ENCODE measurements around the gene ABI3BP.

The ABI3BP gene

GRCh38 chr3:100993309-100993708 is at the start of gene ABI3BP:
Gene ABI3BP, minus strand, starts transcription at chr3:100993421. Its CDS starts 37 bp downstream, at chr3:100993384.
- H3K4me3 ChIP-seq (ENCODE audit: low read depth, low read length) = peak within 1 kb of the TSS; percentile 21; the same call in 1 of the 2 replicates
- no peak for DNase-seq (ENCODE audit: low read depth)
- TF ChIP-seq CTCF (IDR thresholded peaks at IDR 0.05; ENCODE audit: control insufficient read depth, extremely low read depth, insufficient read depth) = no peak

GRCh38 chr3:101039285-101039684 is 46.1 kb upstream of the ABI3BP start:
- no peak overlapping the region for H3K4me3 ChIP-seq (ENCODE audit: low read depth, low read length)
- DNase-seq (ENCODE audit: low read depth) = no peak
- no peak for TF ChIP-seq CTCF (IDR thresholded peaks at IDR 0.05; ENCODE audit: control insufficient read depth, extremely low read depth, insufficient read depth)

GRCh38 chr3:101038880-101039279 is 45.7 kb upstream of the ABI3BP start:
- TF ChIP-seq CTCF (IDR thresholded peaks at IDR 0.05; ENCODE audit: control insufficient read depth, extremely low read depth, insufficient read depth) = no peak
- H3K4me3 ChIP-seq (ENCODE audit: low read depth, low read length) = no peak overlapping the region

GRCh38 chr3:101038393-101038792 is 45.2 kb upstream of the ABI3BP start:
- H3K4me3 ChIP-seq (ENCODE audit: low read depth, low read length) = no peak overlapping the region
- no peak for DNase-seq (ENCODE audit: low read depth)
- TF ChIP-seq CTCF (IDR thresholded peaks at IDR 0.05; ENCODE audit: control insufficient read depth, extremely low read depth, insufficient read depth) = no peak

More at GRCh38 chr3:101038880-101039279, 45.7 kb upstream of the ABI3BP start:
- no peak for DNase-seq (ENCODE audit: low read depth)

- no peak for TF ChIP-seq CTCF (IDR thresholded peaks at IDR 0.05; ENCODE audit: control insufficient read depth, extremely low read depth, insufficient read depth)
- DNase-seq (ENCODE audit: low read depth) = no peak
- no peak overlapping the region for H3K4me3 ChIP-seq (ENCODE audit: low read depth, low read length)
Observed at GRCh38 chr3:101037613-101038012, 44.4 kb upstream of the ABI3BP start.

GRCh38 chr3:101036676-101037075 is 43.5 kb upstream of the ABI3BP start:
- no peak for TF ChIP-seq CTCF (IDR thresholded peaks at IDR 0.05; ENCODE audit: control insufficient read depth, extremely low read depth, insufficient read depth)
- no peak overlapping the region for H3K4me3 ChIP-seq (ENCODE audit: low read depth, low read length)
- no peak for DNase-seq (ENCODE audit: low read depth)

GRCh38 chr3:101036213-101036618 is 43.0 kb upstream of the ABI3BP start:
- no peak overlapping the region for H3K4me3 ChIP-seq (ENCODE audit: low read depth, low read length)

More at GRCh38 chr3:101036213-101036618, 43.0 kb upstream of the ABI3BP start:
- TF ChIP-seq CTCF (IDR thresholded peaks at IDR 0.05; ENCODE audit: control insufficient read depth, extremely low read depth, insufficient read depth) = no peak
- no peak for DNase-seq (ENCODE audit: low read depth)
